ENCODE measurements around the gene GAL3ST1.

DNA sequence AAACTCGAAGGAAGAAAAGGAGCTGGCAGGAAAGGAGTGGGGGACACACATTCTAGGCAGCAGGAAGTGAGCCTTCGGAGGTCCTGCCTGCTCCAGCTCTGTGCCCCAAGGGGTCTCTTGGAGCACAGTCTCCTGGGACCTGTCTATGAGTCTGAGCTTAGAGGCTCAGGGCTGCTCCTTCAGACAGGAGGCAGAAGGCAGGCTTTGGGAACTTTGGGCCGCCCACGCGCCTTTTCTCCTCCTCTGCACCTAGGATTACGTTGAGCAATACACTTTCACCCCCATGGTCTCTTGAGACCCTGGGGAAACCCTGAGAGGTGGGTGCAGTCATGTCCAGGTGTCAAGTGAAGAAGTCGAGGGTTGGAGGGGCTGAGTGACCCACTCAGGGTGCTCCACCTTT is 33.5 kb upstream of the GAL3ST1 start:
- TF ChIP-seq CTCF (IDR thresholded peaks at IDR 0.05) (no peak), EZH2phosphoT487 (IDR thresholded peaks at IDR 0.05) (no peak), EZH2 (IDR thresholded peaks at IDR 0.05) (no peak)

Data from neural progenitor cell (in vitro differentiated cells).